Measurements from ENCODE around the gene APAF1. TPM values are rescaled to one million over a fixed set of nuclear protein-coding genes. Genes with fewer than 3 reads are reported as not detected.
A peak's percentile ranks its signal among the peaks of the same experiment; 100 is the strongest.

APAF1 gene
- total and polyA plus RNA-seq, 12 donors = 2.0 to 9.9 (median 4.0) TPM

- peaks cover 0 to 97% (median 18%) of the 10 kb centered on the region in 9 donors for H3K36me3 ChIP-seq
- intact Hi-C loops (cut with DNase I) = no loop called here
- DNase-seq (no peak), ATAC-seq (no peak)
- TF ChIP-seq CTCF (IDR thresholded peaks at IDR 0.05) = no peak
- no peaks in the 10 kb centered on the region for H3K27me3 ChIP-seq
- no peak overlapping the region for H3K4me3 ChIP-seq
- H3K4me1 ChIP-seq = peaks cover 0 to 8% (median 0%) of the 10 kb centered on the region in 9 donors
- no peak overlapping the region for H3K27ac ChIP-seq
- WGBS, 2 donors = 52 to 57% methylated on average over 7 of the region's 7 CpGs
- no peaks in the 10 kb centered on the region for H3K9me3 ChIP-seq
Observed at GRCh38 chr12:98671459-98671858, 26.4 kb downstream of the APAF1 start.

GRCh38 chr12:98674841-98675240 lies 29.8 kb downstream of the APAF1 start:
- peaks cover 0 to 8% (median 0%) of the 10 kb centered on the region in 9 donors for H3K4me1 ChIP-seq
- H3K27ac ChIP-seq = no peak overlapping the region
- no peak for TF ChIP-seq CTCF (IDR thresholded peaks at IDR 0.05)
- H3K4me3 ChIP-seq = no peak overlapping the region
- ATAC-seq (no peak), DNase-seq (no peak)
- H3K27me3 ChIP-seq = no peaks in the 10 kb centered on the region
- intact Hi-C loops (cut with DNase I) = no loop called here
- H3K9me3 ChIP-seq = no peaks in the 10 kb centered on the region
- peaks cover 0 to 97% (median 10%) of the 10 kb centered on the region in 9 donors for H3K36me3 ChIP-seq

- 94 to 95% methylated on average over 15 of the region's 15 CpGs for WGBS, 2 donors
- H3K4me3 ChIP-seq = no peak overlapping the region
- no peaks in the 10 kb centered on the region for H3K4me1 ChIP-seq
- ATAC-seq (peak in 1 of 8 donors; percentile 25), DNase-seq (no peak)
- intact Hi-C loops (cut with DNase I) = no loop called here
- H3K27me3 ChIP-seq = no peaks in the 10 kb centered on the region
- TF ChIP-seq CTCF (IDR thresholded peaks at IDR 0.05) = no peak
- H3K36me3 ChIP-seq = peaks cover 0 to 100% (median 36%) of the 10 kb centered on the region in 9 donors
- H3K9me3 ChIP-seq = no peaks in the 10 kb centered on the region
- H3K27ac ChIP-seq = no peak overlapping the region
Observed at GRCh38 chr12:98678236-98678945, 33.3 kb downstream of the APAF1 start.

- Histone ChIP-seq H3K36me3 (peaks cover 0 to 100% (median 41%) of the 10 kb centered on the region in 9 donors), H3K27me3 (no peaks in the 10 kb centered on the region), H3K27ac (no peak overlapping the region), H3K4me1 (no peaks in the 10 kb centered on the region), H3K9me3 (no peaks in the 10 kb centered on the region), H3K4me3 (no peak overlapping the region)
- WGBS, 2 donors = 95 to 98% methylated on average over 7 of the region's 7 CpGs
- DNase-seq (no peak), ATAC-seq (no peak)
- intact Hi-C loops (cut with DNase I) = no loop called here
- TF ChIP-seq CTCF (IDR thresholded peaks at IDR 0.05) = no peak
Observed at GRCh38 chr12:98678946-98679610, 34.0 kb downstream of the APAF1 start.
